ENCODE results near the gene DLK1.

Gene DLK1

DNA sequence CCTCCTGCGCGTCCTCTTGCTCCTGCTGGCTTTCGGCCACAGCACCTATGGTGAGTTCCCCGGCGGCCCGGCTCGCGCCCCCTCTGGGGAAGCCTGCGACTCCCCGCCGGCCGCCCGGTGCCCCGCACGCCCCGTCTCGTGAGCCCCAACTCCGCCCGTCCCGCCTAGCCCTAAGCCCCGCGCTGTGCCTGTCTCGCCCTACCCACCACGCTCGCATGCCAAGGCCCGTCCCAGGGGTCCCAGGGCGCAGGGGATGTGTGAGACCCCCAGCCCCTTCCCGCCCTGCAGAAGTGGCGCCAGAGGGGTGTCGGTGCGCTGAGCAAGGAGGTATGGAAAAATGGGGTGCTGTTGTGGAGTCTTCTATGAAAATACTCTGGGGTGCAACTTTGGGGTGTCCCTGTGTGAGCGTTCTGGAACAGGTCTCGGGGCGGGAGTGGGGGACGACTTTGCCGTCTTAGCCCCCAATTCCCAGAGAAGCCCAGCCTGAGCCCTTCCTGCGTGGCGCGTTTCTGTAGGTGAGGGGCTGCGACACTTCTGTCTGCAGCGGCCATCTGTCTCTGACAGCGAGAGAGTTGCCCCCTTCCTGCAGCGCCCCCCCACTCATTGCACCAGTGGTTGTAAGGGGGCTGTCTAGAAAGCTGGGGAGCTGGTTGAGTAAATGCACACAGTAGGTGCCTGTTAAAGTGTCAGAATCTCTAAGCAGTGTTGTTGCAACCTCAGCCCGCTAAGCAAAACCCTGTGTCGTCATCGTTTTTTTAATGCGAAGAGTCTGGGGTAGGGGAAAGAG, 587 bp downstream of the DLK1 start:
- Histone ChIP-seq H3K79me2 (ENCODE audit: control insufficient read depth, insufficient read depth, low read length, unreplicated experiment) (no peaks in the 10 kb centered on the region), H2AFZ (ENCODE audit: low read length, unreplicated experiment) (no peak overlapping the region), H3K4me1 (ENCODE audit: control insufficient read depth, insufficient read depth, low read length, unreplicated experiment) (no peaks in the 10 kb centered on the region), H3K36me3 (ENCODE audit: insufficient read depth, low read length) (no peaks in the 10 kb centered on the region), H3K27me3 (ENCODE audit: insufficient read depth, low read length) (peaks cover 71% of the 10 kb centered on the region), H3K27ac (ENCODE audit: low read depth, low read length) (no peak overlapping the region), H3K4me3 (ENCODE audit: low read depth, low read length) (no peak overlapping the region)

DNA sequence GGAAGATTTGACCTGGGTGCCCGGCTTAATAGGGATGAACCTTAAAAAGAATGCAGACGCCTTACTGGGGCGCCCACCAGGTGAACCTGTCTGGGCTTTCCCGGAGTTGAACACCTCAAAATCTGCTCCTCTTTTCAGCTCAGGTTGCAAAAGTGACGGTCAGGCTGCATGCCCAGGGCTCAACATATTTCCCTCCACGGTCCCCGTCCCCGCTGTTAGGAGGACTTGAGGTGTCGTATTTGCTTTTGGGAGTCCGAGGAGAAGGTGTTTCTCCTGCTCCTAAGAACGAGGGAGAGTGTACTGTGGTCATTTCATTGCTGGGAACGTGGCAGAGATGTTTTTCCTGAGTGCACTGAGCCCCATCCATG, 1.2 kb downstream of the DLK1 start:
- Histone ChIP-seq H3K4me3 (ENCODE audit: low read depth, low read length) (no peak overlapping the region), H3K4me1 (ENCODE audit: control insufficient read depth, insufficient read depth, low read length, unreplicated experiment) (no peaks in the 10 kb centered on the region), H3K27ac (ENCODE audit: low read depth, low read length) (no peak overlapping the region), H3K27me3 (ENCODE audit: insufficient read depth, low read length) (peaks cover 70% of the 10 kb centered on the region), H2AFZ (ENCODE audit: low read length, unreplicated experiment) (no peak overlapping the region), H3K79me2 (ENCODE audit: control insufficient read depth, insufficient read depth, low read length, unreplicated experiment) (no peaks in the 10 kb centered on the region), H3K36me3 (ENCODE audit: insufficient read depth, low read length) (no peaks in the 10 kb centered on the region)

DNA sequence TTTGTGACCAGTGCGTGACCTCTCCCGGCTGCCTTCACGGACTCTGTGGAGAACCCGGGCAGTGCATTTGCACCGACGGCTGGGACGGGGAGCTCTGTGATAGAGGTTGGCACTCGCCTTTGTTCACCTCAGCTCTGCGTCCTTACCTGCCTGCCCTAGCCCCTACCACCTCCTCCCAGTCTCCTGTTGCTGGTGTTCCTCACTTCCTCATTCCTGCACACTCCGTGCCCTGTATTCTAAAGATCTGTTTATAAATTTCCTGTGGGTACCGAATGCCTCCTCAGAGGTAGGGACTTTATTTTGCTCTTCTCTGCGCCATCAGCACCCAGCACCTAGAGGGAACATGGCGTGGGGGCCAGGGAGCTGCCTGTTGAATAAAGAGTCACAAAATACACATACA, 2.3 kb downstream of the DLK1 start:
- no peak overlapping the region for H3K4me3 ChIP-seq (ENCODE audit: low read depth, low read length)

DNA sequence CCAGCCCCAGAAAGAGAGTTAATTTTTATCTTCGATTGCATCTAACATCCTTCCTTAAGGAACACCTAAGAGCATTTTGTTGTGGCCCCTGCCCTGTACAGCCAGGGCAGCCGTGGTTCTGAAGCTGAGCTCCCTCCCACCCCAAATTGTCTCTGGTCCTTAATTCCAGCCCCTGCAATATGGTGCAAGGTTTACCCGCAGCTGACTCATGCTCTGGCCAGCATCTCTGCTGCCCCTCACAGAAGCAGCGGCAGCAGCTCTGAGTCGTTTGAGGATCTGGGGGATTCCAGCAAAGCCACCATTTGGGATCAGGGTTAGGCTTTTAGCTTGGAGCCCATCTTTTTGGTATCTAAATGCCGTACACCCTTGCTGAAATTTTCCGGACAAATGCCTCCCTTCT, 3.3 kb downstream of the DLK1 start:
- Histone ChIP-seq H2AFZ (ENCODE audit: low read length, unreplicated experiment) (no peak overlapping the region), H3K27me3 (ENCODE audit: insufficient read depth, low read length) (peaks cover 60% of the 10 kb centered on the region), H3K27ac (ENCODE audit: low read depth, low read length) (no peak overlapping the region)

More for the DNA sequence above, 2.3 kb downstream of the DLK1 start:
- no peak overlapping the region for H2AFZ ChIP-seq (ENCODE audit: low read length, unreplicated experiment)
- no peaks in the 10 kb centered on the region for H3K36me3 ChIP-seq (ENCODE audit: insufficient read depth, low read length)
- H3K79me2 ChIP-seq (ENCODE audit: control insufficient read depth, insufficient read depth, low read length, unreplicated experiment) = no peaks in the 10 kb centered on the region
- no peak overlapping the region for H3K27ac ChIP-seq (ENCODE audit: low read depth, low read length)
- peaks cover 67% of the 10 kb centered on the region for H3K27me3 ChIP-seq (ENCODE audit: insufficient read depth, low read length)
- H3K4me1 ChIP-seq (ENCODE audit: control insufficient read depth, insufficient read depth, low read length, unreplicated experiment) = no peaks in the 10 kb centered on the region

DNA sequence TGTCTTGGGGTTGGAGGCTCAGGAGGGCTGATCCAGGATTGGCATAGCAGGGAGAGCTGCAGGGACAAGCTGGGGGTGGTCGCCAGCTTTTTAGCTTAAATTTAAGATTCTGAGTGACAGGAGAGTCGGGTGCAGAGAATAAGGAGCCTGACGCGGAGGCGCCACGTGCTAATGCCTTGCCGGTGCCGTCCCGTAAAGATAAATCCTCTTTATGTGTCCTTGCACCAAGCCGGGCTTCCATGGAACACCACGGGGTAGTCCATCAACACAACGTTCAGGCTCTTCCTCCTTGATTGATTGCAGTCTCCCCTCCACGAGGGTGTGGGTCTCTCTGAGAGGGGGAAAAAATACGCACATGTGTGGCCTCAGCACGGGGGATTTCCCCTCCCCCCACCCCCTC, 3.9 kb downstream of the DLK1 start:
- Histone ChIP-seq H3K27me3 (ENCODE audit: insufficient read depth, low read length) (peaks cover 54% of the 10 kb centered on the region), H3K36me3 (ENCODE audit: insufficient read depth, low read length) (no peaks in the 10 kb centered on the region), H3K4me3 (ENCODE audit: low read depth, low read length) (no peak overlapping the region), H3K27ac (ENCODE audit: low read depth, low read length) (no peak overlapping the region), H3K4me1 (ENCODE audit: control insufficient read depth, insufficient read depth, low read length, unreplicated experiment) (no peaks in the 10 kb centered on the region), H3K79me2 (ENCODE audit: control insufficient read depth, insufficient read depth, low read length, unreplicated experiment) (no peaks in the 10 kb centered on the region), H2AFZ (ENCODE audit: low read length, unreplicated experiment) (no peak overlapping the region)

More for the DNA sequence above, 3.3 kb downstream of the DLK1 start:
- Histone ChIP-seq H3K79me2 (ENCODE audit: control insufficient read depth, insufficient read depth, low read length, unreplicated experiment) (no peaks in the 10 kb centered on the region), H3K36me3 (ENCODE audit: insufficient read depth, low read length) (no peaks in the 10 kb centered on the region), H3K4me1 (ENCODE audit: control insufficient read depth, insufficient read depth, low read length, unreplicated experiment) (no peaks in the 10 kb centered on the region), H3K4me3 (ENCODE audit: low read depth, low read length) (no peak overlapping the region)

DNA sequence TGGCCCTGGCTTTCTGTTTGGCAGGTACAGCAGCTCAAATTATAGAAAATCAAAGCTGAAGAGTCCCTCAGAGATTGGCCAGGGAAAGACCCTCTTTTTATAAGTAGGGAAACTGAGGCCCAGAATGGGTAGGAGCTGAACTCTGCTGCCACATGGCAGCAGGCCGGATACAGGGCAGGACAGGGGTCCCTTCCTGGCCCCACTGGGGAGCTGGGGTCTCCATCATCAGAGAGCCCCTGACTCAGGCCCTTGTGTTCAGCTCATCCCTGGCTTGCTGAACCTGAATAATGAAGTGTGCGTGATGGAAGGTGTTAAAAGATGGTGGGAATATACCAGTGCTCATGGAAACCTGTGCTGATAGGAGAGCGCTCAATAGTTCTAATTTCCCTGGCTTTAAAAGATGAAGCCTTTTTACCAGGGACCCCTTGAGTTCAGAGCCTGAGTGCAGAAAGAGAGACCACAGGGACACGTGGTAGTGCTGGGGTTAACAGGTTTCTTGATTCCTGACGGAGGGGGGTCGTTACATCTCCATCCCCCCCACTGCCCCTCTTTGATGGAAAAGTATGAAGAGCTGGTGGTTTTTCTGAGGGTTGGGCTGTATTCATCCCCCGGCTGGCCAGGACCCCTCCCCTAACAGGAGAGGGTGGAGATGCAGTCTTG, 4.4 kb downstream of the DLK1 start:
- Histone ChIP-seq H3K36me3 (ENCODE audit: insufficient read depth, low read length) (no peaks in the 10 kb centered on the region), H3K79me2 (ENCODE audit: control insufficient read depth, insufficient read depth, low read length, unreplicated experiment) (no peaks in the 10 kb centered on the region), H3K27ac (ENCODE audit: low read depth, low read length) (no peak overlapping the region), H3K4me3 (ENCODE audit: low read depth, low read length) (no peak overlapping the region), H3K4me1 (ENCODE audit: control insufficient read depth, insufficient read depth, low read length, unreplicated experiment) (no peaks in the 10 kb centered on the region), H2AFZ (ENCODE audit: low read length, unreplicated experiment) (no peak overlapping the region), H3K27me3 (ENCODE audit: insufficient read depth, low read length) (peaks cover 48% of the 10 kb centered on the region)

DNA sequence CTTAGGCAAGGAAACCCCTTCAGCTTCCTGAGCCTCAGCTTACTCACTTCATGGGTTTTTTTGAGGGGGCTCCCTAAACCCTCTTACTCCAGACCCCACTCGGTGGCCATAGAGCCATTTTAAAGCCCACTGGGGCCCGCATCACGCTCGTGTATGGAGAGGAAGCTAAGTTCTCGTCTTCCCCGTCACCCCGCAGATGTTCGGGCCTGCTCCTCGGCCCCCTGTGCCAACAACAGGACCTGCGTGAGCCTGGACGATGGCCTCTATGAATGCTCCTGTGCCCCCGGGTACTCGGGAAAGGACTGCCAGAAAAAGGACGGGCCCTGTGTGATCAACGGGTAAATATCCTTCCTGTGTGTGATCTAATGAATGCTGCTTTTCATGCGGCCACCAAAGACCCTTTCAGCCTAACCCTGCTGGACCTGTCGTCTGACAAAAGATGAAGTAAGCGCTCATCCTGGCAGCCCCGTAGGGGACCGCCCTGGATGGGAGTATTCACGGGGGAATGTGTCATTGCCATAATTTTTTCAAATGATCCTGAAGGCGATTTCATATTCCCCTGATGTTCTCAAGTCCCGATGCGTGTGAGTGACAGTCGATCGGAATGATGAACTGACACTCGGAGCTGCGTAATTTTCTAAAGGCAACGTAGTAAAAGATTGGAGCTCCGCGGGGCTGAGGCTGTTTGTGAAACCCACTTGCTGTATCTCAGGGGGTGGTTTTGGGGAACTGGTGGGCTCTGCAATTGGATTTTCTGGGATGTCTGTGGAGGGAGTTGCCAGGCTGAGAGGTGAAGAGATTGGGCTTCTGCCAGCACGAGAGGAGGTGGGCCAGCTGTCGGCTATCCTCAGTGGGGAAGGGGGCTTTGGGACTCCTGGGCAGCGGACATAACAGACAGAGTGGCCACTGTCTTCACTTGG, 5.4 kb downstream of the DLK1 start:
- H3K4me3 ChIP-seq (ENCODE audit: low read depth, low read length) = no peak overlapping the region
- no peaks in the 10 kb centered on the region for H3K4me1 ChIP-seq (ENCODE audit: control insufficient read depth, insufficient read depth, low read length, unreplicated experiment)
- H2AFZ ChIP-seq (ENCODE audit: low read length, unreplicated experiment) = no peak overlapping the region
- H3K79me2 ChIP-seq (ENCODE audit: control insufficient read depth, insufficient read depth, low read length, unreplicated experiment) = no peaks in the 10 kb centered on the region
- H3K27ac ChIP-seq (ENCODE audit: low read depth, low read length) = no peak overlapping the region
- peaks cover 41% of the 10 kb centered on the region for H3K27me3 ChIP-seq (ENCODE audit: insufficient read depth, low read length)
- no peaks in the 10 kb centered on the region for H3K36me3 ChIP-seq (ENCODE audit: insufficient read depth, low read length)

DNA sequence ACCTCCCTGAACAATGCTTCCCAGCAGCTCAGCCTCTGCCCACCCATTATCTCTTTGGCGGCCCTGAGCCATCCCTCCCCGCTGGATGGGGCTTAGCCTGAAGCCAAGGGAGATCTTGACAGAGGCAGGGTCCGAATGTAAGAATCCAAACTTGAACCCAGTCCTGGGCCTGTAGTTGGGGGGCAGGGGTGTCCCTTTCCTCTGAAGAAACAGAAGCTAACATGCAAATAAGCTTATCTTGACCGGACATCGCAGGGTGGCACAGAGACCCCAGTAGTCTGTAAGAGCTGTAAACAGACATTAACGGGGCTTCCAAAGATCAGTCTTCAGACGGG, 6.0 kb downstream of the DLK1 start:
- no peak overlapping the region for H2AFZ ChIP-seq (ENCODE audit: low read length, unreplicated experiment)
- no peak overlapping the region for H3K4me3 ChIP-seq (ENCODE audit: low read depth, low read length)
- H3K27me3 ChIP-seq (ENCODE audit: insufficient read depth, low read length) = peaks cover 34% of the 10 kb centered on the region
- H3K36me3 ChIP-seq (ENCODE audit: insufficient read depth, low read length) = no peaks in the 10 kb centered on the region
- no peaks in the 10 kb centered on the region for H3K4me1 ChIP-seq (ENCODE audit: control insufficient read depth, insufficient read depth, low read length, unreplicated experiment)
- no peak overlapping the region for H3K27ac ChIP-seq (ENCODE audit: low read depth, low read length)
- no peaks in the 10 kb centered on the region for H3K79me2 ChIP-seq (ENCODE audit: control insufficient read depth, insufficient read depth, low read length, unreplicated experiment)

DNA sequence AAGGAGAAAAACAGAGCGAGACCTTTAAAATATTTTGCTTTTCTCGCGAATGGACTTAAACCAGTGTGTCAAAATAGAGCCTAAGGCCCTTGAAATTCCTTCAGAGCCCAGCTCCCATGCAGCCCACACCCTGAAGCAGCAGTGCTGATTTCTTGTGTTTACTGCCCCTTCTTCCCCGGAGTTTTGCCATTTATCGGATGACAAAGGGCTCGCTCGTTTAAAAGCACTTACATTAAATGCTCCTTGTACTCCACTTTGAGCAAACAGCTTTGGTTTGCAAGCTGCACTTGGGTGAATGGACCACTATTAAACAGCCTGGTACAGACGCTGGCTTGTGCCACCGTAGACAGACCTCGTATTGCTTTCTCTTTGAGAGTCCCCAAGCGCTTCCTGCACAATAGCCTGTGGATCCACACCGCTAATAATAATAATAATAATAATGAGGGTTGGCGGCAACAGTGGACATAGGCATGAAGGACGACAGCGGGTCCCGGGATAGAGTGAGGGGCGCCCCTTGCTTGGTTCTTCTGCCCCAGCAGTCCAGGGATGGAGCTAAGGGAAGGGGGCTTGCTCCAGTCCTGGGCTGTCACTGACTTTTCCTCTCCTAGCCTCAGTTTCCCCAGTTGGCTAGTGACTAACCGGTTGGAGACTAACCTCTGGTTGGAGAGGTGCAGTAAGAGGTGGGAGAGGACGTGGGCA, 6.6 kb downstream of the DLK1 start:
- Histone ChIP-seq H3K79me2 (ENCODE audit: control insufficient read depth, insufficient read depth, low read length, unreplicated experiment) (no peaks in the 10 kb centered on the region), H2AFZ (ENCODE audit: low read length, unreplicated experiment) (no peak overlapping the region), H3K4me3 (ENCODE audit: low read depth, low read length) (no peak overlapping the region), H3K36me3 (ENCODE audit: insufficient read depth, low read length) (no peaks in the 10 kb centered on the region), H3K27me3 (ENCODE audit: insufficient read depth, low read length) (peaks cover 29% of the 10 kb centered on the region), H3K4me1 (ENCODE audit: control insufficient read depth, insufficient read depth, low read length, unreplicated experiment) (no peaks in the 10 kb centered on the region), H3K27ac (ENCODE audit: low read depth, low read length) (no peak overlapping the region)
